Omental fat pad (tissue), 4 donors: Measurements from ENCODE around the gene PCAT7. TPM values are rescaled to one million over a fixed set of nuclear protein-coding genes. Genes with fewer than 3 reads are reported as not detected.
"Not testable (repeated sequence)": the region's sequence is repeated elsewhere in the genome, so short reads cannot be mapped to it uniquely, and the experiment has no call there.

Source experiments
- ATAC-seq: fragments of 150-250 bp; one replicate; pipeline ENCODE4 v1.9.1; 2016; ENCODE audit warnings: mild to moderate bottlenecking, moderate library complexity; ENCODE audit not compliant: low FRiP score
- DNase-seq: peaks from one replicate; pipeline ENCODE4 v3.0.0-alpha.2; 2019; ENCODE audit warnings: low spot score
- CTCF ChIP-seq, 3 donors: fragments of 450-650 bp; IDR thresholded peaks; one replicate each; pipeline ENCODE4 v1.5.1; 2016 to 2017; ENCODE audit warnings: antibody characterized with exemption in 3 of 3, mild to moderate bottlenecking in 3 of 3, moderate library complexity in 2 of 3
- total RNA-seq, 4 donors: library from RNA; depleted of rRNA; stranded (reverse); fragments of >200 nt; gene quantifications; one replicate each; pipeline ENCODE4 v1.1.0, GENCODE V29; 2016

PCAT7 gene
- total RNA-seq, 4 donors from 2014 or later = not detected

GRCh38 chr9:94563548-94563947 lies 8.7 kb downstream of the PCAT7 start:
- TF ChIP-seq CTCF (IDR thresholded peaks at IDR 0.05) = no peak
- no peak for DNase-seq
- ATAC-seq = no peak

GRCh38 chr9:94564279-94564678 lies 9.4 kb downstream of the PCAT7 start:
- not testable (repeated sequence) for DNase-seq, ATAC-seq

GRCh38 chr9:94566550-94566949 lies 11.7 kb downstream of the PCAT7 start:
- DNase-seq = no peak
- ATAC-seq = no peak

GRCh38 chr9:94567271-94567670 lies 12.4 kb downstream of the PCAT7 start:
- DNase-seq (no peak), ATAC-seq (no peak)
- no peak for TF ChIP-seq CTCF (IDR thresholded peaks at IDR 0.05)

More at GRCh38 chr9:94566550-94566949, 11.7 kb downstream of the PCAT7 start:
- no peak for TF ChIP-seq CTCF (IDR thresholded peaks at IDR 0.05)

- DNase-seq (no peak), ATAC-seq (no peak)
- TF ChIP-seq CTCF (IDR thresholded peaks at IDR 0.05) = no peak
Observed at GRCh38 chr9:94568250-94568889, 13.5 kb downstream of the PCAT7 start.

- TF ChIP-seq CTCF (IDR thresholded peaks at IDR 0.05) = no peak
- ATAC-seq = no peak
- no peak for DNase-seq
Observed at GRCh38 chr9:94568972-94569712, 14.3 kb downstream of the PCAT7 start.

GRCh38 chr9:94576131-94576530 lies 21.2 kb downstream of the PCAT7 start:
- ATAC-seq (no peak), DNase-seq (no peak)
- TF ChIP-seq CTCF (IDR thresholded peaks at IDR 0.05) = no peak
